ENCODE results near the gene SELENBP1.
A peak's percentile ranks its signal among the peaks of the same experiment; 100 is the strongest.

The SELENBP1 gene

GRCh38 chr1:151336556-151336955, 35.9 kb downstream of the SELENBP1 start:
- H3K4me3 ChIP-seq (ENCODE audit: low read depth, low read length) = no peak overlapping the region
- H3K36me3 ChIP-seq (ENCODE audit: control insufficient read depth, insufficient read depth, low read length) = no peaks in the 10 kb centered on the region
- H3K9me3 ChIP-seq (ENCODE audit: control insufficient read depth, insufficient read depth, low read length) = no peaks in the 10 kb centered on the region
- H3K4me1 ChIP-seq (ENCODE audit: control insufficient read depth, insufficient read depth, low read length) = no peaks in the 10 kb centered on the region
- no peaks in the 10 kb centered on the region for H3K27me3 ChIP-seq (ENCODE audit: control insufficient read depth, insufficient read depth, low read length)
- no peak overlapping the region for H3K9ac ChIP-seq (ENCODE audit: low read depth, low read length)

GRCh38 chr1:151334822-151335221, 37.7 kb downstream of the SELENBP1 start:
- H3K4me1 ChIP-seq (ENCODE audit: control insufficient read depth, insufficient read depth, low read length) = no peaks in the 10 kb centered on the region
- no peaks in the 10 kb centered on the region for H3K27me3 ChIP-seq (ENCODE audit: control insufficient read depth, insufficient read depth, low read length)
- no peak overlapping the region for H3K9ac ChIP-seq (ENCODE audit: low read depth, low read length)
- no peaks in the 10 kb centered on the region for H3K9me3 ChIP-seq (ENCODE audit: control insufficient read depth, insufficient read depth, low read length)
- no peaks in the 10 kb centered on the region for H3K36me3 ChIP-seq (ENCODE audit: control insufficient read depth, insufficient read depth, low read length)
- H3K4me3 ChIP-seq (ENCODE audit: low read depth, low read length) = no peak overlapping the region

- Histone ChIP-seq H3K9ac (ENCODE audit: low read depth, low read length) (peak overlapping the region; percentile 82), H3K36me3 (ENCODE audit: control insufficient read depth, insufficient read depth, low read length) (no peaks in the 10 kb centered on the region), H3K27me3 (ENCODE audit: control insufficient read depth, insufficient read depth, low read length) (no peaks in the 10 kb centered on the region), H3K9me3 (ENCODE audit: control insufficient read depth, insufficient read depth, low read length) (no peaks in the 10 kb centered on the region), H3K4me3 (ENCODE audit: low read depth, low read length) (peak overlapping the region; percentile 77), H3K4me1 (ENCODE audit: control insufficient read depth, insufficient read depth, low read length) (peaks cover 2% of the 10 kb centered on the region)
These were observed 44.4 kb downstream of the SELENBP1 start for GRCh38 chr1:151327903-151328674.

GRCh38 chr1:151327223-151327902, 45.1 kb downstream of the SELENBP1 start, which contains the start of gene PI4KB:
PI4KB (minus strand) TSS chr1:151327416; CDS start chr1:151316481, 10,935 bp downstream.
- Histone ChIP-seq H3K27me3 (ENCODE audit: control insufficient read depth, insufficient read depth, low read length) (no peaks in the 10 kb centered on the region), H3K9me3 (ENCODE audit: control insufficient read depth, insufficient read depth, low read length) (no peaks in the 10 kb centered on the region), H3K4me3 (ENCODE audit: low read depth, low read length) (peak within 1 kb of the TSS; percentile 77), H3K9ac (ENCODE audit: low read depth, low read length) (peak within 1 kb of the TSS; percentile 86), H3K36me3 (ENCODE audit: control insufficient read depth, insufficient read depth, low read length) (no peaks in the 10 kb centered on the region), H3K4me1 (ENCODE audit: control insufficient read depth, insufficient read depth, low read length) (peaks cover 2% of the 10 kb centered on the region)

GRCh38 chr1:151326619-151327222, 45.8 kb downstream of the SELENBP1 start:
- Histone ChIP-seq H3K4me1 (ENCODE audit: control insufficient read depth, insufficient read depth, low read length) (peaks cover 2% of the 10 kb centered on the region), H3K36me3 (ENCODE audit: control insufficient read depth, insufficient read depth, low read length) (no peaks in the 10 kb centered on the region), H3K27me3 (ENCODE audit: control insufficient read depth, insufficient read depth, low read length) (no peaks in the 10 kb centered on the region), H3K9me3 (ENCODE audit: control insufficient read depth, insufficient read depth, low read length) (no peaks in the 10 kb centered on the region), H3K9ac (ENCODE audit: low read depth, low read length) (no peak overlapping the region), H3K4me3 (ENCODE audit: low read depth, low read length) (peak overlapping the region; percentile 77)

- H3K4me3 ChIP-seq (ENCODE audit: low read depth, low read length) = peak overlapping the region; percentile 77
- H3K9me3 ChIP-seq (ENCODE audit: control insufficient read depth, insufficient read depth, low read length) = no peaks in the 10 kb centered on the region
- H3K27me3 ChIP-seq (ENCODE audit: control insufficient read depth, insufficient read depth, low read length) = no peaks in the 10 kb centered on the region
- H3K9ac ChIP-seq (ENCODE audit: low read depth, low read length) = no peak overlapping the region
- no peaks in the 10 kb centered on the region for H3K36me3 ChIP-seq (ENCODE audit: control insufficient read depth, insufficient read depth, low read length)
- H3K4me1 ChIP-seq (ENCODE audit: control insufficient read depth, insufficient read depth, low read length) = peaks cover 2% of the 10 kb centered on the region
These were observed 46.7 kb downstream of the SELENBP1 start for GRCh38 chr1:151325646-151326429.

GRCh38 chr1:151325231-151325630, 47.3 kb downstream of the SELENBP1 start:
- Histone ChIP-seq H3K27me3 (ENCODE audit: control insufficient read depth, insufficient read depth, low read length) (no peaks in the 10 kb centered on the region), H3K9ac (ENCODE audit: low read depth, low read length) (no peak overlapping the region), H3K4me3 (ENCODE audit: low read depth, low read length) (no peak overlapping the region), H3K4me1 (ENCODE audit: control insufficient read depth, insufficient read depth, low read length) (peaks cover 2% of the 10 kb centered on the region), H3K36me3 (ENCODE audit: control insufficient read depth, insufficient read depth, low read length) (no peaks in the 10 kb centered on the region), H3K9me3 (ENCODE audit: control insufficient read depth, insufficient read depth, low read length) (no peaks in the 10 kb centered on the region)

- Histone ChIP-seq H3K4me1 (ENCODE audit: control insufficient read depth, insufficient read depth, low read length) (peaks cover 2% of the 10 kb centered on the region), H3K27me3 (ENCODE audit: control insufficient read depth, insufficient read depth, low read length) (no peaks in the 10 kb centered on the region), H3K9me3 (ENCODE audit: control insufficient read depth, insufficient read depth, low read length) (no peaks in the 10 kb centered on the region), H3K9ac (ENCODE audit: low read depth, low read length) (no peak overlapping the region), H3K36me3 (ENCODE audit: control insufficient read depth, insufficient read depth, low read length) (no peaks in the 10 kb centered on the region), H3K4me3 (ENCODE audit: low read depth, low read length) (no peak overlapping the region)
These were observed 48.0 kb downstream of the SELENBP1 start for GRCh38 chr1:151324390-151324930.

- H3K9ac ChIP-seq (ENCODE audit: low read depth, low read length) = no peak overlapping the region
- H3K4me3 ChIP-seq (ENCODE audit: low read depth, low read length) = no peak overlapping the region
- H3K9me3 ChIP-seq (ENCODE audit: control insufficient read depth, insufficient read depth, low read length) = no peaks in the 10 kb centered on the region
- no peaks in the 10 kb centered on the region for H3K4me1 ChIP-seq (ENCODE audit: control insufficient read depth, insufficient read depth, low read length)
- H3K27me3 ChIP-seq (ENCODE audit: control insufficient read depth, insufficient read depth, low read length) = no peaks in the 10 kb centered on the region
- H3K36me3 ChIP-seq (ENCODE audit: control insufficient read depth, insufficient read depth, low read length) = peaks cover 7% of the 10 kb centered on the region
These were observed 53.5 kb downstream of the SELENBP1 start for GRCh38 chr1:151318975-151319374.

- Histone ChIP-seq H3K27me3 (ENCODE audit: control insufficient read depth, insufficient read depth, low read length) (no peaks in the 10 kb centered on the region), H3K4me1 (ENCODE audit: control insufficient read depth, insufficient read depth, low read length) (no peaks in the 10 kb centered on the region), H3K9me3 (ENCODE audit: control insufficient read depth, insufficient read depth, low read length) (no peaks in the 10 kb centered on the region), H3K9ac (ENCODE audit: low read depth, low read length) (no peak overlapping the region), H3K36me3 (ENCODE audit: control insufficient read depth, insufficient read depth, low read length) (peaks cover 7% of the 10 kb centered on the region), H3K4me3 (ENCODE audit: low read depth, low read length) (no peak overlapping the region)
These were observed 56.8 kb downstream of the SELENBP1 start for GRCh38 chr1:151315565-151316235.

Measured in iPS-15b (cell line).